GM18505 (cell line): ENCODE results near the gene PLCB2.

ENCODE experiments used
- ATAC-seq: cut with Tn5 transposase; IDR thresholded peaks from one replicate; pipeline ENCODE4 v1.9.1; 2021; ENCODE audit not compliant: unreplicated experiment
- POLR2A ChIP-seq: IDR thresholded peaks from 4 replicates; pipeline ENCODE4 v1.6.1; 2011; ENCODE audit warnings: borderline replicate concordance; ENCODE audit not compliant: insufficient read depth, insufficient read length; ENCODE audit errors: extremely low read depth

PLCB2 gene

GRCh38 chr15:40240619-40241221, 67.0 kb downstream of the PLCB2 start:
- TF ChIP-seq POLR2A = no peak
- no peak for ATAC-seq

GRCh38 chr15:40239693-40240618, 67.8 kb downstream of the PLCB2 start:
- no peak for ATAC-seq
- TF ChIP-seq POLR2A = no peak

- no peak for ATAC-seq
- TF ChIP-seq POLR2A = no peak
Measured at GRCh38 chr15:40239404-40239692, 68.4 kb downstream of the PLCB2 start.

GRCh38 chr15:40238532-40239403, 69.0 kb downstream of the PLCB2 start, which contains the start of gene PAK6:
PAK6 (plus strand) TSS chr15:40239063; CDS start chr15:40264786, 25,723 bp downstream.
- TF ChIP-seq POLR2A = no peak
- no peak for ATAC-seq
